Lower lobe of right lung (tissue), 2 donors: ENCODE measurements around the gene ZNF362. TPM values are rescaled to one million over a fixed set of nuclear protein-coding genes. Genes with fewer than 3 reads are reported as not detected.
A peak's percentile ranks its signal among the peaks of the same experiment; 100 is the strongest.

Experiments used
- ATAC-seq, 2 donors: fragments of 200-7000 bp; cut with Tn5 transposase; one replicate each; pipeline ENCODE4 v1.9.1; 2020 to 2022; ENCODE audit warnings: mild to moderate bottlenecking in 2 of 2, moderate library complexity in 2 of 2
- DNase-seq: peaks from one replicate; pipeline ENCODE4 v3.0.0-alpha.2; 2020
- H3K27ac ChIP-seq: fragments of 200-600 bp; one replicate; pipeline ENCODE4 v1.8.0; 2022
- H3K27me3 ChIP-seq: fragments of 200-600 bp; one replicate; pipeline ENCODE4 v1.8.0; 2022; ENCODE audit warnings: low read depth
- H3K36me3 ChIP-seq: fragments of 200-600 bp; one replicate; pipeline ENCODE4 v1.8.0; 2022; ENCODE audit warnings: mild to moderate bottlenecking
- H3K4me1 ChIP-seq: fragments of 200-600 bp; one replicate; pipeline ENCODE4 v1.8.0; 2022
- H3K4me3 ChIP-seq: fragments of 200-600 bp; one replicate; pipeline ENCODE4 v1.8.0; 2022; ENCODE audit warnings: mild to moderate bottlenecking
- H3K9me3 ChIP-seq: fragments of 200-600 bp; one replicate; pipeline ENCODE4 v1.8.0; 2022
- intact Hi-C: fragments of 100-400 bp; cut with DNase I; formaldehyde crosslinking; loops from one replicate; pipeline ENCODE4 v1.11.0; 2022
- total RNA-seq: library from RNA; stranded (reverse); fragmentation: NEBNext Ultra II Directional; extraction: Animal tissue kit (Norgen Biotek cat#: 25700); gene quantifications from one replicate; pipeline ENCODE4 v1.2.1, GENCODE V29; 2021
- TF ChIP-seq, protein P1 (sequence below): fragments of 200-600 bp; IDR thresholded peaks from one replicate; pipeline ENCODE4 v1.8.0; 2022; ENCODE audit warnings: antibody characterized with exemption, mild to moderate bottlenecking
- donor health status: DM: no; HTN: yes; CAD: no; lungs with severe emphysema.

Gene ZNF362
- total RNA-seq, 1 donor from 2014 or later: 30.7 TPM

DNA sequence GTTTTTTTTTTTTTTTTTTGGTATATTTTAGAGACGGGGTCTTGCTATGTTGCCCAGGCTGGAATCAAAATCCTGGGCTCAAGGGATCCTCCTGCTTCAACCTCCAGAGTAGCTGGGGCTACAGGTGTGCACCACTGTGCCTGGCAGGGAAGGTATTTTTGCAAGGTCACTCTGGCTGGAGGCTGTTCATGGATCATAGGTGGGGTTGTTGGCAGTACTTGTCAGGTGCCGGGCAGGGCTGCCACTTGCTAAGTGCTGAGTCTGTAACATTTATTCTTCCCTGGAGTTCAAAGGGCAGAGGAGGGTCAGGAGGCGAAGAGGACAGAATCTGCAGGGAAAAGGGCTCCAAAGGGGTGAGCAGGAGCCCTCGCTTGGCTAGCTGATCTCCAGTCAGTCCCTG is 40.5 kb downstream of the ZNF362 start:
- Histone ChIP-seq H3K9me3 (no peaks in the 10 kb centered on the region), H3K4me1 (peaks cover 31% of the 10 kb centered on the region), H3K4me3 (no peak overlapping the region), H3K27me3 (no peaks in the 10 kb centered on the region), H3K36me3 (peaks cover 47% of the 10 kb centered on the region), H3K27ac (no peak overlapping the region)
- ATAC-seq (no peak), DNase-seq (no peak)
- TF ChIP-seq, protein P1, sequence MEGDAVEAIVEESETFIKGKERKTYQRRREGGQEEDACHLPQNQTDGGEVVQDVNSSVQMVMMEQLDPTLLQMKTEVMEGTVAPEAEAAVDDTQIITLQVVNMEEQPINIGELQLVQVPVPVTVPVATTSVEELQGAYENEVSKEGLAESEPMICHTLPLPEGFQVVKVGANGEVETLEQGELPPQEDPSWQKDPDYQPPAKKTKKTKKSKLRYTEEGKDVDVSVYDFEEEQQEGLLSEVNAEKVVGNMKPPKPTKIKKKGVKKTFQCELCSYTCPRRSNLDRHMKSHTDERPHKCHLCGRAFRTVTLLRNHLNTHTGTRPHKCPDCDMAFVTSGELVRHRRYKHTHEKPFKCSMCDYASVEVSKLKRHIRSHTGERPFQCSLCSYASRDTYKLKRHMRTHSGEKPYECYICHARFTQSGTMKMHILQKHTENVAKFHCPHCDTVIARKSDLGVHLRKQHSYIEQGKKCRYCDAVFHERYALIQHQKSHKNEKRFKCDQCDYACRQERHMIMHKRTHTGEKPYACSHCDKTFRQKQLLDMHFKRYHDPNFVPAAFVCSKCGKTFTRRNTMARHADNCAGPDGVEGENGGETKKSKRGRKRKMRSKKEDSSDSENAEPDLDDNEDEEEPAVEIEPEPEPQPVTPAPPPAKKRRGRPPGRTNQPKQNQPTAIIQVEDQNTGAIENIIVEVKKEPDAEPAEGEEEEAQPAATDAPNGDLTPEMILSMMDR: no peak
- intact Hi-C loops: loop anchor here (10.0 kb wide), 1 partner anchor 68 kb away; no protein-coding TSS in a partner anchor

DNA sequence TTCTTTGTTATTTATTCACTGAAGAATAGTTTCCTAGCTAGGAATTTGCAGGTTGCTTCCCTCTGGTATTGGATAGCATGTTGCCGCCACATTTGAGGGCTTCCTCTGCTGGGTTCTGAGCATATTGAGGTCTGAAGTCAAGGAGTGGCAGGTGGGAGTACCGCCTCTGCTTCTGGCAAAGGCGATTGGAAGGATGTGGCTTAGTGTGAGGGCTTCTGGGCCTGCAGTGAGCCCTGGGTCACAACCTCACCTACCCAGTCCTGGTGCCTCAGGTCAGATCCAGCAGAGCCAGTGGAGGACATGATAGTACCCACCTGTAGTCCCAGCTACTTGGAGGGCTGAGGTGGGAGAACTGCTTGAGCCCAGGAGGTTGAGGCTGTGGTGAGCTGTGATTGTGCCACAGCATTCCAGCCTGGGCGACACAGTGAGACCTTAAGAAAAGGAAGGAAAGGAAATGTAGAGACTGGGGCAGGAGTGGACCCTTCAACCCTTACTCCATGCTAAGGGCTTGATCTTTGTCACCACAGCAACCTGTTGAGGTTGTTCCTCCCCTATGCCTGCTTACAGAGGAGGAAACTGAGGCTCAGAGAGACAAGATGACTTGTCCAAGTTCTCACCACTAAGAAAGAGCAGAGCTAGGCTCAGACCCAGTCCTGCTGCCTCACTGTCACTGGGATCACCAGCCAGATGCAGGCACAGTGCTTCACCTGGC is 41.8 kb downstream of the ZNF362 start:
- TF ChIP-seq, protein P1: no peak
- peaks cover 36% of the 10 kb centered on the region for H3K4me1 ChIP-seq
- intact Hi-C loops: loop anchor here (10.0 kb wide), 1 partner anchor 67 kb away; no protein-coding TSS in a partner anchor
- DNase-seq: no peak
- H3K27ac ChIP-seq: no peak overlapping the region
- no peak overlapping the region for H3K4me3 ChIP-seq
- no peak for ATAC-seq
- H3K27me3 ChIP-seq: no peaks in the 10 kb centered on the region
- H3K36me3 ChIP-seq: peaks cover 47% of the 10 kb centered on the region
- no peaks in the 10 kb centered on the region for H3K9me3 ChIP-seq

DNA sequence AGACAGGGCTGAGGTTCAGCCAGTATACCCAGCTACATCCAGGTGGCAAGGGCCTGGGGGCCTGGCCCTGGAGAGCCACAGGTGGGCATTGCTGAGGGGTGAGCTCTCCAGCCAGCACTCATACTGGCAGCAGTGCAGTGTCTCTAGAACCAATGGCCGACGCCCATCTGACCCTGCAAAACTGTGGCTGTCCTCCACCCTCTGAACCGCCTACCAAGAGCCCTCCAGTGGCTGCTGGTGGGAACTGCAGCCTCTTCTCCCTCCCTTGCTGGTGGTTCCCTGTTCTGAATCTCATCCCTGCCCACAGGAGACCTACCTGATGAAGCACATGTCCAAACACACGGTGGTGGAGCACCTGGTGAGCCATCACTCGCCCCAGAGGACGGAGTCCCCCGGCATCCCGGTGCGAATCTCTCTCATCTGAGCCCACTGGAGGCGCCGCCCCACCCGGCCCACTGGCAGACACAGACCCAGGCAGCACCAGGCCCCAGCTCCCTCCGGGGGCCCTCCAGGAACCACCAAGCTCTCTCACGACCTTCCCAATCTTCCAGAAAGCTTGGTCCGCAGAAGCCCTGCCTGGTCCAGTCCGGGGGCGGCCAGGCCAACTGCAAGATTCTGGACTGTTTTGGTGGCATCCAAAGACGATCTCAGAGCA is 42.5 kb downstream of the ZNF362 start:
- peak; percentile 85 for DNase-seq
- no peaks in the 10 kb centered on the region for H3K27me3 ChIP-seq
- intact Hi-C loops: loop anchor here (10.0 kb wide), 1 partner anchor 66 kb away; no protein-coding TSS in a partner anchor
- H3K9me3 ChIP-seq: no peaks in the 10 kb centered on the region
- H3K4me3 ChIP-seq: no peak overlapping the region
- H3K36me3 ChIP-seq: peaks cover 44% of the 10 kb centered on the region
- peaks cover 36% of the 10 kb centered on the region for H3K4me1 ChIP-seq
- TF ChIP-seq, protein P1: peak; percentile 94
- ATAC-seq: peak; percentile 65 to 73
- no peak overlapping the region for H3K27ac ChIP-seq

DNA sequence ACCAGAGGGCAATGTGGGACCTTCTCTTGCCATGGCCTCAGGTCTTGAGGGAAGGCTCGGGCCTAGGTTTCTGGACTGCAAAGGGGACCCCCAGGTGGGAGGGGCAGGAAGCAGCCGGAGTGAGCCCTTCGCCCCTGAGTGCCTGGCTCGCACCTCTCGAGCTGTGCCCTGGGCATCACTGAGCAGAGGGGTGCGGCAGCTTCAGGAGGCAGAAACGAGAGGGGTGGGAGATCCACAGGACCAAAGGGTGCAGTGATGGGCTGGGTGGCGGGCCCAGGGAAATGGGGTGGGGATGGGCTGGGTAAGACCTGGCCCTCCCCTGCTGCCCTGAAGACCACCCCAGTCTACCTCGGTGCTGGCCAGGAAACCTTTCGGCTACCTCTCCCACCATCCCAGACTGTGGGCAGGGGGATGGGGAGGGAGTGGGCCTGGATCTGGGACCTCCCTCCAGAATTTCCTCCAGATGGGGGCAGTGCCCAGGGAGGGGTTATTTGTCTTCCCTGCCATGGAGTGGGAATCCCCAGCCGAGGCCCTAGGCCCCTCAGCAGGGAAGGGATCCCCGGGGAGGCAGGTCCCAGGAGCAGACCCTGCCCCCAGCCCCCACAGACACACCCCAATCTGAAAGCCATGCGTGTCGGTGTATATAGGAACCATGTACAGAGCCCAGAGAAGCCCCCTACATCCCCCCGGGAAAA is 43.3 kb downstream of the ZNF362 start:
- H3K27ac ChIP-seq: no peak overlapping the region
- no peak for DNase-seq
- no peaks in the 10 kb centered on the region for H3K27me3 ChIP-seq
- peaks cover 36% of the 10 kb centered on the region for H3K36me3 ChIP-seq
- intact Hi-C loops: loop anchor here (10.0 kb wide), 1 partner anchor 65 kb away; no protein-coding TSS in a partner anchor
- TF ChIP-seq, protein P1: no peak
- no peak overlapping the region for H3K4me3 ChIP-seq
- ATAC-seq: no peak
- no peaks in the 10 kb centered on the region for H3K9me3 ChIP-seq
- peaks cover 36% of the 10 kb centered on the region for H3K4me1 ChIP-seq

DNA sequence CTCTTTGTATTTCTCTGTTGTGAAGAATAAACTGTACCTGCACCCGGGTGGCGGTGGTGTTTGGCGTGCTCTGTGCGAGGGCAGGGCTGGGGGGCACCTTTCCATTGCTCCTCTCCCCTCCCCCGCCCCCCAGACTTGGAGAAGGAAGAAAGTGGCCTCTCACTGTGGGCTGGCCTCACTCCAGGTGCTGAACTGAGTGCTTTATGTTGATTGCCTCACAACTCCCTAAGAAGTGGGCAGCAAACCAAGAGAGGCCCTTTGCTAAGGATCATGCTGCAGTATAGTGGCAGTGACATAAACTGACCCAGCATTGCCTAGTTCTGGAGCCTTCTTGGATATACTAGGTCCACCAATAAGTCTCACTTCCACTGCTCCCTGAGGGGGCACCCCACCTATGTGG is 44.4 kb downstream of the ZNF362 start:
- peaks cover 28% of the 10 kb centered on the region for H3K4me1 ChIP-seq
- no peaks in the 10 kb centered on the region for H3K9me3 ChIP-seq
- ATAC-seq: peak; percentile 60 to 73
- H3K27me3 ChIP-seq: no peaks in the 10 kb centered on the region
- peak overlapping the region; percentile 18 for H3K27ac ChIP-seq
- no peak overlapping the region for H3K4me3 ChIP-seq
- peak; percentile 71 for DNase-seq
- TF ChIP-seq, protein P1: no peak
- H3K36me3 ChIP-seq: peaks cover 27% of the 10 kb centered on the region
- intact Hi-C loops: no loop called here
